Tongue (tissue), 2 donors: ENCODE data around the gene TRAF3IP3. TPM values are rescaled to one million over a fixed set of nuclear protein-coding genes. Genes with fewer than 3 reads are reported as not detected.
A peak's percentile ranks its signal among the peaks of the same experiment; 100 is the strongest.
"Not testable (repeated sequence)": the region's sequence is repeated elsewhere in the genome, so short reads cannot be mapped to it uniquely, and the experiment has no call there.

Experiments
- DNase-seq: peaks from one replicate; pipeline ENCODE4 v3.0.0-alpha.2; 2015
- total RNA-seq: library from RNA; depleted of rRNA; stranded (reverse); fragments of >200 nt; gene quantifications from one replicate; pipeline ENCODE4 v1.2.3, GENCODE V29; 2014

The TRAF3IP3 gene
- total RNA-seq, 1 donor from 2014 or later = 3.4 TPM

DNA sequence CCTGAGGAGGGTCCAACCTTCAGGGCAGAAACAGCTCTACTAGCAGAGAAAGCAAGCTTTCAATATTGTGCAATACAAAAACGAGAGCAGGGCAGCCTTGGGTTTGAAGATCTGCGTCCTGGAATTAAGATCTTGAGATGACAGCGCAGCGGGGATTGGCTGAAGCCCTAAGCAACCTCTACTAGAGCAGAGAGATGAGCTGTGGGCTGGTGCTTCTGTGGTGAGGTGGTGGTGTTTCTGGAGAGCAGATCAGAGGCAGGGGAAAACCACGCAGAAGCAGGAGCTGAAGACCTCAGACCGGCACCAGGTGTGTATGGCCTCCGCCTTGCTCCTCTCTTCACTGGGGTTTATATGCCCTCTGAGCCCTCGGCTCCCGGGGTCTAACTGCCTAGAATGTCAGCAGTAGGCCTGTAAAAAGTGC is 12.5 kb downstream of the TRAF3IP3 start:
- DNase-seq = no peak

DNA sequence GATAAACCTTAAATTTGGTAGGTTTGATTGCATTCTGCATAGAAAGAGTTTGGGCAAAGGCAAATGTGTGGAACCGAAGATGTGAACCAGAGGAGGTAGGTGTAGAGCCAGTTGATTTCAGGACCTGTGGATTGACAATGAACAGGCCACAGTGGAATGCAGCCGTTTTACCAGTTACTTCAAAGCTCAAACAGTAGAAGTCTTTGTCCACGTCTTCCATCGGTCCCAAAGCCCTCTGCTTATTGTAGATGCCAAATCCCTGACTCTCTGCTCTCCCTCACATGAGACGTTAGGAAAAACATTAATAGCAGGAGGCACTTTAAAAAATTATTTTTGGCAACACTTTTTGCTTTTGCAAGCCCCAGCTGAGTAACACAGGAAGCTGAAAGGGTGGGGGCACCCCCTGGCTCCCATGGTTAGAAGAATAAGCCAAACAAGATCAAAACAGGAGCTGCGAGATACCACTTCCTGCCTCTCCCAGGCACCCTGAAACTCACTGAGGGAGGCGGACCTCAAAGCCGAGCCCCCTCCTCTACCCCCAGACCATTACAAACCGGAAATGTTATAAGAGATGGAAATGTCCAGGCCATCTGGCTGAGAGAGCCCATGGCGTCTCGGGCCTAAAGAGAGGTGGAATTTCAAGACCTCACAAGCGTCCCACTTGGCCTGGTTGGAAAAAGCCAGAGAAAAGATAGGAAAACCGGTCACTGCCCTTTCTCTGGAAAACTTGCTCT is 13.5 kb downstream of the TRAF3IP3 start:
- DNase-seq = peak; percentile 64

DNA sequence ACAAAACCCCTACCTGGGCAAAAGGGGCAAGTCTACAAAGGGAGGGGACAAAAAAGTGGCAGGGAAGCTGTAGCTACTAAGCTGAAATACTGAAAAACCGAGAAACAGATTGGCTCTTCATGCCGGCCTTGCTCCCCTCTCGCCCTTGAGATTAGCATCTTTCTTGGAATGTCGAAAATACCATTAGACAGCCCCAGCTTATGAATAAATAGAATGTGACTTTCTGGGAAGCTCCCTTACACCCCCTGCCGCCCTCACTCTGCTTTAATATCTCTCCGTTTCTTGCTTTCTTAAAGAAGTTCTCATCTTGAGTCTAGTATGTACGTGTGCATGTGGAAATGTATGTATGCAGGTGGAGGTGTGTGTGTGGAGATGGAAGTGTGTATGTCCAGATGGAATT is 14.1 kb downstream of the TRAF3IP3 start:
- DNase-seq = no peak

DNA sequence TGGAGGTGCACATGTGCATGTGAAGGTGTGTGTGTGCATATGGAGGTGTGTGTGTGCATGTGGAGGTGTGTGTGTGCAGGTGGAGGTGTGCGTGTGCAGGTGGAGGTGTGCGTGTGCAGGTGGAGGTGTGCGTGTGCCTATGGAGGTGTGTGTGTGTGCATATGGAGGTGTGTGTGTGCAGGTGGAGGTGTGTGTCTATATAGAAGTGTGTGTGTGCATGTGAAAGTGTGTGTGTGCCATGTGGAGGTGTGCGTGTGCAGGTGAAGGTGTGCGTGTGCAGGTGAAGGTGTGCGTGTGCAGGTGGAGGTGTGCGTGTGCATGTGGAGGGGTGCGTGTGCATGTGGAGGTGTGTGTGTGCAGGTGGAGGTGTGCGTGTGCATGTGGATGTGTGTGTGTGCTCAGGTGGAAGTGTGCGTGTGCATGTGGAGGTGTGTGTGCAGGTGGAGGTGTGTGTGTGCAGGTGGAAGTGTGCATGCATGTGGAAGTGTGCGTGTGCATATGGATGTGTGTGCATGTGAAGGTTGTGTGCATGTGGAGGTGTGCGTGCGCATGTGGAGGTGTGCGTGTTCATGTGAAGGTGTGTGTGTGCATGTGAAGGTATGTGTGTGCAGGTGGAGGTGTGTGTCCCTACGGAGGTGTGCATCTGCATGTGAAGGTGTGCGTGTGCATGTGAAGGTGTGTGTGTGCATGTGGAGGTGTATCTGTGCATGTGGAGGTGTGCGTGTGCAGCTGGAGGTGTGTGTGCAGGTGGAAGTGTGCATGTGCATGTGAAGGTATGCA is 15.0 kb downstream of the TRAF3IP3 start:
- no peak for DNase-seq

DNA sequence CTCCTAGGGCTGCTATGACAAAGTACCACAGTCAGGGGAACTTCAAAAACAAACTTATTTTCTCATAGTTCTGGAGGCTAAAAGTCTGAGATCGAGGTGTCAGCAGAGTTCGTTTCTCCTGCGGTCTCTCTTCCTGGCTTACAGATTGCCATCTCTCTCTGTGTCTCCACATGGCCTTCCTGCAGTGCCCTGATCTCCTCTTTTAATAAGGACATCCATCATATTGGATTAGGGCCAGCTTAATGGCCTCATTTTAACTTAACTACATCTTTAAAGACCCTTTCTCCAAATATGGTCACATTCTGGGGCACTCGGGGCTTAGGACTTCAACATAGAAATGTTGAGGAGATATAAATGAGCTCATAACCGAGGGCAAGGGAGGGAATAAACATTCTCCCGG is 16.3 kb downstream of the TRAF3IP3 start:
- DNase-seq = no peak

DNA sequence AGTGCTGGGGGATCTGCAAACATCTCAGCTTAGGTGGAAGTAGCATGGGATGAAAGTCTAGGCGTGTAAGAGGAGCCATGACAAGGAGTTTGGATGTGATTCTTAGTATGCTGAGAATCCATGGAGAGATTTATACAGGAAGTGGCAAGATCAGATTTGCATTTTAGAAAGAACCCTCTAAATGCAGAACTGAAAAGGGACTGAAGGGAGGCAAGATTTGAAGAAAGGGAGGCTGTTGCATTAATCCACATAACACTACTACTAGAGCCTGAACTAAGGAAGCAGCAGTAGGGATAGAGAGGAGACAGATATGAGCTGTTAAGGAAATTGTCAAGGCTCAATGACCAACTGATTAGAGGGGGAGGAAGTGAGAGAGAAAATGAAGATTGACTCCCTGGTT is 18.7 kb downstream of the TRAF3IP3 start:
- no peak for DNase-seq

DNA sequence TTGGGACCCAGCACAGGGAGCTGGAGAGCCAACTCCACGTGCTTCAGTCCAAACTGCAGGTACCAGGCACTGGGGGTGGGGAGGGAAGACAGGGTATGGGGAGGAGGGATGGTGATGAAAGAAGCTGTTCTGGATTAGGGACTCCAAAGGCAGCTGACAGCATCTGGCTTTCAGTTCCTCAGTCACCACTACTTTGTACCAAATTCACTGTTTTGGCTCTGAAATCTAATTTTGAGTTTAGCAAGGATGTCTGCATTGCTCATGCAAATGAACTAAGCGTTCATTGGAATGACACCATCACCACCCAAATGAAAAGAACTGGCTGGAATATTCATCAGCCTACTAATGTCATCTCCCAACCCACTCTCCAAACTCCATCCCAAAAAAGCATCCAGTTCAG is 19.8 kb downstream of the TRAF3IP3 start:
- no peak for DNase-seq

DNA sequence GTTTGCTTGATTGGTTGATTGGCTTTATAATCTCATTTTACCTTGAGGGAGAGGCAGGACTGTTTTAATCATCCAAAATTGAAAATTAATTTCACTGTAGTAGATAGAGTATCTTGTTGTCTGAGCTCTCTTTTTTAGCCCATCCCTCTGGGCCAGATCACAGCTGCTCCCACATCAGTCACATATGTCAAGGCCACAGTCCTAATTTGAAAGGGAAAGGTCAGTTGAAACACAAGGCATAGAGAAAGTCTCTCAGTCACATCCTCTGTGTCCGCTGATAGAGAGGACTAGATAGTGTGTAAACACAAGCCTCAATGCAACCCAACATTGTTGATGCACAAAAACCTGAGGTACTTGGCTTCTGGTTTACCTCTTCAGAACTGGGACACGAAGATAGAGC is 21.7 kb downstream of the TRAF3IP3 start:
- no peak for DNase-seq

DNA sequence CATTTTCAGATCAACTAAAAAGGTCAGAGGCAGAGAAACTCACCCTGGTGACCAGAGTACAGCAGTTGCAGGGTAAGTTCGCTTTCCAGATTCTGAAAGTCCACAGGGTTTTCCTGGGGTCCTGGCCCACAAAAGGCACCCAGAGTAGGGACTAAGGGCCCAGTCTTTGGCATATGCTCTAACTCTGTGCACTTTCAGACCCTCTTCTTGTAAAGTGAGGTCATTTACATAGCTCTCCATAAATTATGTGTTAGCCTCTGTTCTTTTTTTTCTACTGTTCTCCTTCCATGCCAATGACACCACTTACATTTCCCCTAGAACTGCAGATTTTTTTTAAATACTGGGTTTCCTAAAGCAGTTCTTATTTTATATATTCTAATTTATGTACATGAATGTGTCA is 22.2 kb downstream of the TRAF3IP3 start:
- DNase-seq = no peak

DNA sequence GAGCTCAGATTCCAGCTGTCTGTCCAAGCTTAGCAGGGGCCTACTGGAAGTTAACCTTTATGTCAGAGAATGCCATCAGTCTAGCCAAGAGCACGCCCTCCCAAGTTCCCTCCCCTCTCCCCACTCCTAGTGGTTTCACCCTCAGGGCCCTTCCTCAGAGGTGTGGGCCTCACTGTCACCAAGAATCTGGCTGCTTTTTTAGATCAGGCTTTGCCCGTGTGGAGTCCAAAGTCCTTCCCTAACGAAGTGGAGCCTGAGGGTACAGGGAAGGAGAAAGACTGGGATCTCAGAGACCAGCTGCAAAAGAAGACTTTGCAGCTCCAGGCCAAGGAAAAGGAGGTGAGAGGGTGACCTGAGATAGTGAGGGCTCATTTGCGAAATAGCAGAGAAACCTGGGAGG is 24.4 kb downstream of the TRAF3IP3 start:
- DNase-seq = no peak

DNA sequence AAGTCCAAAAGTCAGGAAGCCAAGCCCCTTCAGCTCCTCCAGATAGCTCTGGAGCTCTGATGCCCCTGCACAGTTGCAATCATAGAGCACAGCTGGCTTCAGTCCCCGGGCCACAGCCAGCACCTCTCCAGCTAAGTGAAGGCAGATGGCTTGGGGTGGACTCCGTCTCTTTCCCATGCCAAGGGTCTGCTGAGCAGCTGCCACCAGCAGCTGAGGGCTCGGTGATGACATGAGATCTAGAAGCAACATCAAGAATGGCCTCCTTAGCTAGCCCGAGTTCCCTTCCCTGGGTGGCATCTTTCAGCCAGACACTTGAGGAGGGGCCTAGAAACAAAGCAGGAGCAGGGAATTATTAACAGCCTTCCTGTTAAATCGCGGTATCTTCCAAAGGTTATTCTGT is 27.5 kb downstream of the TRAF3IP3 start:
- DNase-seq = peak; percentile 90

DNA sequence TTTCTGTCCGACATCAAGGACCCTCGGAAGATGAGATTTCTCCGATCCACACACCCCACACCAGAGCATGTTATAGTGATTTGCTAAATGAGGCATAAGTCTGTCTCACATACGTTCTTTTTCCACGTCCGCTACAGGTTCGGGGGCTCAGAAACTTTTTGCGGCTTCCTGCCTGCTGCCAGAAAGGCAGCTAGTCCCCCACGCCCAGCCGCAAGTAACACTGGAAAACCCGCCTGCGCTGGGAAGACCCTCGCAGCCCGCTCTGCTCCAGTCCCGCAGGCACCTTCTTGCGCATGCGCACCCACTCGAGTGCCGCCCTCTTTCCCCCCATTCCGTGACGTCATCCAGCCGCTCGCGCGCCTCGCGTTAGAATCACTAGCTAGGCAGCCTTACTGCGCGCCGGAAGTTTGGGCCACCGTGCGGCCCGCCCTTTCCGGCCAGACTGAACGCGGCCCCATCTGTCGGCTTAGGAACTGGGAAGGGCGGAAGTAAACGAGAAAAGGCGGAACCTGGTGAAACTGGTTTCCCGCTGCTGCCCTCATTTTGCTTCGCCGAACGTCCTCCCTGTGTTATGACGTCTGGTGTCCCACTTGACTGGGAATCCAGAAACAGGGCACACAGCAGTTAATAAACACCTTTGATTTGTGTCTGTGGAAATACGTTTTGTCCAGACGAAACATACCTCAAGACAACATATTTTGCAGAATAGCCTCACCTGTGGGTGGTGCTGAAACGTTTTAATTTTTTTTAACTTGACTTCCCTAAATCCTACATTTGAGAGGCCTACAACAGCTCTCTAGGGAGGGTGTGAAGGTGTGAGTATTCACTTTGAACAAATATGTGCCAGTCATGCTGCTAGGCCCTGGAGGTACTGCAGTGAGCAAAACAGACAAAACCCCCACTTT is 28.7 kb downstream of the TRAF3IP3 start, which contains the start of gene C1orf74:
Gene C1orf74, minus strand, starts transcription at position 295 of the 905 bp plus-strand sequence. CDS start 925 bp downstream, outside the sequence.
- peak; percentile 100 for DNase-seq

DNA sequence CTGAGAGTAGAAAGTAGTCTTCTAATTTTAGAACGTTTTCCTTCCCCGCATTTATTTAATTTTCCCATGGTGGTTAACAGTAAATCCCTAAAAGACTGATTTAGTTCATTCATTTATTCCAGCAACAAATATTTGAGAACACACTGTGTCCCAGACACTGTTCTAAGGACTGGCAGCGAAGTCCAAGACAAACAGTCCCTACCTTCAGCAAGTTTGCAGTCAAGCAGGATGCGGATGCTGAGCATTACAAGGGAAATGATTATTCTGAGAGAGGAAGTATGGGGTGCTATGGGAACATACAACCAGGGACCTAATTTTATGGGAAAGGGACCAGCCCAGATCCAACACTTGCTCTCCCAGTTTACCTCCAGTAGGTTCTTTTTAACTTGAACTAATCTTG is 29.7 kb downstream of the TRAF3IP3 start:
- DNase-seq = no peak

DNA sequence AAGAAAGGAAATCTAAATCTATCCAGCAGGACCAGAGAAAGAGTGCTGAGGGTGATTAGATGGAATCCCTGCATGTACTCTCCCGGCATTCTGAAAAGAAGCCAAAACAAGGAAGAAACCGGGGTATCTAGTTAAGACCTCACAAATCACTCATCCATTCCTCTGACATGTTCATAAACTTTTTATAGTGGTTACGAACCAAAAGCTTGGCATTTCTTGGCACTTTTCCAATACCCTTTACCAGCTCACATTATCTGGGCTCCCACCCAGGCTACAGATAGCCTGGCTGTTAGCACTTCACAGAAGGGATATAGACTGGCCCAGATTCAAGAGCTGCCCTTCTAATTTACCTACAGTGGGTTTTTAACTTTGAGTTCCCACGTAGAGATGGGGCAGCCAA is 30.3 kb downstream of the TRAF3IP3 start:
- no peak for DNase-seq

DNA sequence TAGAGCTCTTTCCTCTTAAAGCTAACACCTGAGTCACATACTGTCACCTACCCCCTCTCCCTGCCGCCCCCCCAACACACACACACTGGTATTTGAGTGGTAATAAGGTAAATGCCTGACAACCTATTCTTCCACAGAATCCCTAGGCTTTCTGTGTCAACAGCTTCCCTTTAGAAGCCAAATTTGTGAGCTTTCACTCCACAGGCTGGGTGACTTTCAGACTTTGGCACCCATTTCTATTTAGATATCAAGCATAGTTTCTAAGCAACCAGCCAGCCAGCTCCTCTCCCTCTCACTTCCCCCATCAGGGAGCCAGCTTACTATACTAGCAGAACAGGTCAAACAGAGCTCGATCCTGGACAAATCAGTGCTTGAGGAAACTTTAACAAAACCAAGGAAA is 31.7 kb downstream of the TRAF3IP3 start:
- peak; percentile 70 for DNase-seq

DNA sequence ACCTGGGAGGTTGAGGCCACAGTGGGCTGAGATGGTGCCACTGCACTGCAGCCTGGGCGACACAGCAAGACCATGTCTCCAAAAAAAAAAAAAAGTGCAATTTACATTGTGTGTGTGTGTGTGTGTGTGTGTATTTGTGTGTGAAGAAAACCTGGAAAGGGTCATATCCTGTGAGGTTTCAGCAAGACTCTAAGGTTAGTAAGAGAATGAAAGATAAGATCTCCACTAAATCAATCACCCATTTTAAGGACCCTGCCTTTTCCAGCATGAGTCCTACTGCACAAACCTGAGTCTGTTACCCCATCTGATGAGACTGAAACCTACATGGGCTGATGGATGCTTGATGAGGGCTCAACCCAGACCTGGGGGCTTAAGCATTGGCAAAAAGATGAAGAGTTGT is 33.4 kb downstream of the TRAF3IP3 start:
- DNase-seq = no peak

DNA sequence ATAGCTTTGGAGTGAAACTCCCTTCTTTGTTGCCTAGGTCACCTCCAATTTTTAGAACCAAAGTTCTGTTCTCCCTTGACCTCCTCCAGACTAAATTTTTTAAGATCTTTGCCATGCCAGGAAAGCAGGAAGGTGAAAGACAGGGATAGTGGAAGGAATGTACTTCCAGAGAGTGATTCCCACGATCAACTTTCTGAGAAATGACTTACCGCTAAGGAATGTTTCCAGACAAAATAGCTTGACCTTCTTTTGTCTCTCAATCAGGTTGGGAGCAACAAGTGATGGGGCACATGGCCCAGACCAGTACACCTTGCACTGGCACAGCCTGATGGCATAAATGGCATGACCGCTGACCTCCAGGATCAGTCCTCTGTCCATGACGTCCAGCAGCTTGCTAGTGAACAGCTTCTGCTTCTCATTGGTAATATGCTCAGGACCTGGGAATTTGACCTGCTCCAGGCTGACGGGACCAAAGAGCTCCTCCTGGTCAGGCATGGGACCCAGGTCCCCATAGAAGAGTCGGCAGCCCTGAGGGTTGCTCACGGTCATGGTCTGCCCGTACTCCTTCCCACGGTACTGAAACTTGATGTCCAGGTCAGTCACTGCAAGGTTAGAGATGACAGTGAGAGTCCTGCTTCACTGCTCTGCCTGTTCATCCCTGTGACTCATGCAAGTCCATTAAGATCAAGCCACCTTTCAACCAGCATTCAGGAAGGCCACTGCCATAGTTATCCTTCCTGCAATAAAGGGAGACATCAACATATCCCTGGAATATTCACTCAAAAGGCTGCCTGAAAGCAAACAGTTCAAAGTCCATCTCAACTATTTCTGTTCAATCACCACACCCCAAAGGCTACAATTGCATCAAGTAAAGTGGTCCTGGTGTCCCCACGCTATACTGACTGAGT is 34.7 kb downstream of the TRAF3IP3 start:
- DNase-seq = no peak

DNA sequence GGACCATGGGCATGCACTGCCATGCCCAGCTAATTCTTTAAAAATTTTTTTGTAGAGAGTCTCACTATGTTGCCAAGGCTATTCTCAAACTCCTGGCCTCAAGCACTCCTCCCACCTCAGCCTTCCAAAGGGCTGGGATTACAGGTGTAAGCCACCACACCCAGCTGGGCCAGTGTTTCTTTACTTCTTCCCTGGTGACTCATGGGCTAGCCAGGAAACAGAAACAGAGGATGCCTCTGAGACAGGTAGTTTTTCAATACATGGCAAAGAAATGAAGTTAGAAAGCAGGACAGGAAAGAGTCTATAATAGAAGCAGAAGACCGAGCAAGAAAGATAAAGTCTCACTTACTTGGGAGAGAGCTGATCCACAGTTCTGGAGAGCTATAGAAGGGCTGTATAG is 36.1 kb downstream of the TRAF3IP3 start:
- no peak for DNase-seq

DNA sequence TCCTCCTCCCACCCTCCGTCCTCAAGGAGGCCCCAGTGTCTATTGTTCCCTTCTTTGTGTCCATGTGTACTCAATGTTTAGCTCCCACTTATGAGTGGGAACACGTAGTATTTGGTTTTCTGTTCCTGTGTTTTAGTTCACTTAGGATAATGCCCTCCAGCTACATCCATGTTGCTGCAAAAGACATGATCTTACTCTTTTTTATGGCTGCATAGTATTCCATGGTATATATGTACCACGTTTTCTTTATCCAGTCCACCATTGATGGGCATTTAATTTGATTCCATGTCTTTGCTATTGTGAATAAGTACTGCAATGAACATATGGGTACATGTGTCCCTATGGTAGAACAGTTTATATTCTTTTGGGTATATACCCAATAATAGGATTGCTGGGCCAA is 37.9 kb downstream of the TRAF3IP3 start:
- DNase-seq = not testable (repeated sequence)

DNA sequence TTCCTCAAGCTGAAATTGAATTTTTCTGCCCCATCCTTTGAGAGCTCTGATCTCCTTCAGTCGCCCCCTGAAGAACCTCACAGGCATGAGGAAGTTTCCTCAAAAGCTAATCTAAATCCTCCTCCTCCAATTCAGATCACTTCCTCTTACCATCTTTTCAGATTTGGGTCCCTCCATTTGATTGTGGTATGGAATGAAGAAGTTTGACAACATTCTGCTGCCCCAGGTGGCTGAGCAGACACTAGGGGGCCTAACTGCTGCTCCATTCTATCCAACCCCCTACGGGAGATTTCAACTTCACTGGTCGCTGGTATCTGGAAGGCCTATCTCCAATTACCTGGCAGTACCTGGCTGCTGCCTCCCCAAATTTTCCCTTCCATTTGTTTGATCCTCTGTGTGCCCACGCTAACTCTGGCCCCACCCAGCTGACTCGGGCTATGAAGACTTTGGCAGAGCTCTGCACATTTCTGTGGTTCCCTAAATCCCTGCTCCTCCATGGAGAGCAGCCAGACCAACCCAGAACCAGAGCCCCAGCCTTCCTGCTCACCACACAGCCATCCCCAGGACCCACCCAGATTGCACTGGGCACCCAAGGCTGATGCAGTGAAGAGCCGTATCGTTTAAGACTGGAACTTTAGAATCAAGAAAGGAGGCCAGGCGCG is 42.3 kb downstream of the TRAF3IP3 start:
- no peak for DNase-seq
